Subcutaneous abdominal adipose tissue (tissue), 5 donors: ENCODE data around the gene PHF21A.

Source experiments
- H3K27ac ChIP-seq: one replicate; pipeline ENCODE4 v1.7.0; 2013; ENCODE audit warnings: low read depth, mild to moderate bottlenecking, inconsistent platforms, low read length, moderate library complexity
- H3K27me3 ChIP-seq, 5 donors: one replicate each; pipeline ENCODE4 v1.7.0; 2013; ENCODE audit warnings: low read length in 5 of 5, inconsistent platforms in 1 of 5; ENCODE audit not compliant: control insufficient read depth in 5 of 5, insufficient read depth in 4 of 5
- H3K36me3 ChIP-seq, 5 donors: one replicate each; pipeline ENCODE4 v1.7.0; 2013; ENCODE audit warnings: low read length in 5 of 5; ENCODE audit not compliant: control insufficient read depth in 5 of 5, insufficient read depth in 5 of 5
- H3K4me1 ChIP-seq, 5 donors: one replicate each; pipeline ENCODE4 v1.7.0; 2013; ENCODE audit warnings: low read length in 5 of 5, mild to moderate bottlenecking in 3 of 5, moderate library complexity in 1 of 5; ENCODE audit not compliant: control insufficient read depth in 5 of 5, insufficient read depth in 5 of 5
- H3K4me3 ChIP-seq, 5 donors: one replicate each; pipeline ENCODE4 v1.7.0; 2013; ENCODE audit warnings: low read length in 5 of 5, low read depth in 1 of 5
- H3K9ac ChIP-seq, 5 donors: one replicate each; pipeline ENCODE4 v1.7.0; 2013; ENCODE audit warnings: low read length in 5 of 5, mild to moderate bottlenecking in 4 of 5, moderate library complexity in 3 of 5
- H3K9me3 ChIP-seq, 5 donors: one replicate each; pipeline ENCODE4 v1.7.0; 2013; ENCODE audit warnings: low read length in 5 of 5; ENCODE audit not compliant: control insufficient read depth in 5 of 5
- donor health status: healthy.
- donor health status: healthy.
- donor health status: healthy.
- donor health status: healthy.
- donor health status: healthy.

Gene PHF21A

DNA sequence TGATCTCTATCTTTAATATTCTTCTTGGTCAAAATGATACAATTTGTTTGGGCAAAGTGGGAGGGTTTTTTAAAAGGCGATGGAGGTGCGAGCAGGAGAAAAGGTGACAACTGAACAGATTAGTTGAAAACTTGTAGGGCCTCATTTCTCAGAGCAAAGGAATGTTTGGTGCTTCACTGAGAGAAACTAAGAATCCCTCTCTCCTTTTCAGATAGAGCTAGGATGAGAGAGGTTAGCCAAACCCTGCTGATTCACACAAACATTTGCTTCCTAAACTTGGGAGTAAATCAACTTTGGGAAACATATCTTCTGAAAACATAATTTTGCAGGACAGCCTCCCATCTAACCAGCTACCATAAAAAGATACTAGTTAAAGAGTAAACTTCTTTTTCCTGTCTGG lies 57.0 kb downstream of the PHF21A start:
- Histone ChIP-seq H3K4me1 (no peaks in the 10 kb centered on the region), H3K27ac (no peak overlapping the region), H3K9ac (no peak overlapping the region), H3K9me3 (no peaks in the 10 kb centered on the region), H3K27me3 (no peaks in the 10 kb centered on the region), H3K36me3 (peaks cover 3 to 24% (median 9%) of the 10 kb centered on the region in 5 donors), H3K4me3 (no peak overlapping the region)

DNA sequence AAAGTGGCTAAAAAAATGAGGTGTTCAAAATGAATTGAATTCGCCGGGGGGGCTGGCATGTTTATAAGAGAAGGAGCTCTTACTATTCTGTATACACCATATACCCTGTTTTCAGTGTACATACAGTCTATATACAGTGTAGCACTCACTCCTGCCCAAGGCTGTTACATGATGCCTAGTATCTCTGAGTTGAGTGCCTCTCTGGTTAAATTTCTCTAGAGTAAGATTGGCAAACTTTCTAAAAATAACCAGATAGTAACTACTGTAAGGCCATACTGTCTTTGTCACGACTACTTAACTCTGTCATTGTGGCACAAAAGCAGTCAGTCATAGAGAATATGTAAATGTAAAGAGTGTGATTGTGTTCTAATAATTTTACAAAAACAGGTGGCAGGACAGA lies 58.1 kb downstream of the PHF21A start:
- no peak overlapping the region for H3K4me3 ChIP-seq
- no peaks in the 10 kb centered on the region for H3K27me3 ChIP-seq
- H3K9me3 ChIP-seq, result no peaks in the 10 kb centered on the region
- H3K36me3 ChIP-seq, result peaks cover 0 to 23% (median 5%) of the 10 kb centered on the region in 5 donors
- H3K9ac ChIP-seq, result no peak overlapping the region
- no peak overlapping the region for H3K27ac ChIP-seq
- H3K4me1 ChIP-seq, result no peaks in the 10 kb centered on the region

DNA sequence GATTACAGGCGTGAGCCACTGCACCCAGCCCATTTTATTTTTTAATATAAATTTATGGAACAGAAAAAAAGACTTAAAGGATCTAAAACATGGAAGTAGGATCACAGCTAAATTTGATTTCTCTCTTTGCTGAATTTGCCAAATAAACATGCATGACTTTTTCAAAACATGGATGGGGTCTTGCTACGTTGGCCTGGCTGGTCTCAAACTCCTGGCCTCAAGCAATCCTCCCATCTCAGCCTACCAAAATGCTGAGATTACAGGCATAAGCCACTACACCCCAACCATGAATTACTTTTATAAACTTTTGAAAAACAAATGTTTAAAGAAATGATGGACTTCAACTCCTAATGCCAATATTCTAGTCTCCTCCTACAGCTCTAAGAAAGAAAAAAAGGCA lies 61.2 kb downstream of the PHF21A start:
- H3K27ac ChIP-seq, result no peak overlapping the region
- peaks cover 0 to 5% (median 0%) of the 10 kb centered on the region in 5 donors for H3K36me3 ChIP-seq
- H3K4me1 ChIP-seq, result no peaks in the 10 kb centered on the region
- H3K9me3 ChIP-seq, result no peaks in the 10 kb centered on the region
- H3K9ac ChIP-seq, result no peak overlapping the region
- H3K27me3 ChIP-seq, result no peaks in the 10 kb centered on the region
- H3K4me3 ChIP-seq, result no peak overlapping the region

DNA sequence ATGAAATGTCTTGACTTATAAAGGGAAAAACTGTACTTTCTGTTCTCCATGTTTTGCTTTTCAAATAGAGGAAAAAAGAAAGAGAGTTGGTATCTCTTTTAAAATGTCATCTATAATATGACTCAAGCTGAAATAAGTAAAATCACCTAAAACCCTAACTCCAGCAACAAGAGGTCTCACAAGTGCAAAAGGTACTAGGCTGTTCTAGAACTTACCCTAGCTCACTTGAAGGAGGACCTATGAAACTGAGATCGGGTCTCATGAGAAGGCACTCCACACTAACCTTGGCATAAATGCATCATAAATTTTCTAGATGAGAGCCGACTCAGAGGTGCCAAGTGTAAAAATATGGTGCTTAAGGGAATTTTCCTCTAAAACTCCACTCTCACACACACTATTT lies 63.8 kb downstream of the PHF21A start:
- Histone ChIP-seq H3K9me3 (no peaks in the 10 kb centered on the region), H3K36me3 (peaks cover 0 to 6% (median 0%) of the 10 kb centered on the region in 5 donors), H3K27ac (no peak overlapping the region), H3K27me3 (no peaks in the 10 kb centered on the region), H3K4me3 (no peak overlapping the region), H3K9ac (no peak overlapping the region), H3K4me1 (no peaks in the 10 kb centered on the region)

DNA sequence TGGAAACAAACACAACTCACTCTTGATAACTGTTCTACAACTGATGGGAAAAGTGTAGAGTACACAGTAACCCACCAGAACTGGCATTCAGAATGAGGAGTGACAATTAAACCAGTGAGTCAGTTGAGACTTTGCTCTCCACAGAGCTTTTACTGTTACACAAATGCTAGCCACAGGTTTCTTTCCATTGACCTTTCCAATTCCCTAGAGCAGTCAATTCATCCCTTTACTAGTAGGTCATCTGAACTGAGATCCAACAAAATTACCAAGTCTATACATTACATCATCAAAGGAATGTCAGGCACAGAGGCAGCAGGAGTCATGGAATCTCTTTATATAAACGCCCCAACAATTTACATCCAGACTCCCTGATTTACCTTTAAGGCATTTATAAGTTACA lies 65.9 kb downstream of the PHF21A start:
- H3K9ac ChIP-seq, result no peak overlapping the region
- peaks cover 0 to 6% (median 4%) of the 10 kb centered on the region in 5 donors for H3K4me1 ChIP-seq
- H3K36me3 ChIP-seq, result peaks cover 0 to 6% (median 0%) of the 10 kb centered on the region in 5 donors

DNA sequence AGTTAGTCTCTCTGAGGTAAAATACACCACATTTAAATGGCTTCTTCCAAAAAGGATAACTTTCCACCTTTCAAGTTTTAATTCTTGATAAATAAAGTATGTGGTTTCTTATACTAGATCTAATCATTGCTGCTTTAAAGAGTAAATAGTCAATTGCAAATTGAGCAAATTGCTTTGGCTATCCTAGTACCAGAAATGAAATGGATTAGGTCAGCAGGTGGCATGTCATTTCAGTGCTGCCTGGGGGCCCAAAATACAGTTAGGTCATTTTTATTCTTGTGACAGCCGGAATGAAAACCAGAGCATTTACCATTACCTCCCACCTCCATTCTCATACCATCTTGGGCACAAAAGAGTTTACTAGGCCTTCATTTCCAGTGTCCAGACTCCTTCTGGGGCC lies 70.2 kb downstream of the PHF21A start:
- no peak overlapping the region for H3K9ac ChIP-seq
- no peaks in the 10 kb centered on the region for H3K27me3 ChIP-seq
- peaks cover 0 to 18% (median 15%) of the 10 kb centered on the region in 5 donors for H3K4me1 ChIP-seq
- no peaks in the 10 kb centered on the region for H3K9me3 ChIP-seq
- H3K4me3 ChIP-seq, result no peak overlapping the region
- H3K36me3 ChIP-seq, result peaks cover 0 to 6% (median 0%) of the 10 kb centered on the region in 5 donors
- no peak overlapping the region for H3K27ac ChIP-seq

More for the DNA sequence above, 65.9 kb downstream of the PHF21A start:
- no peak overlapping the region for H3K27ac ChIP-seq
- H3K4me3 ChIP-seq, result no peak overlapping the region
- no peaks in the 10 kb centered on the region for H3K27me3 ChIP-seq
- no peaks in the 10 kb centered on the region for H3K9me3 ChIP-seq

DNA sequence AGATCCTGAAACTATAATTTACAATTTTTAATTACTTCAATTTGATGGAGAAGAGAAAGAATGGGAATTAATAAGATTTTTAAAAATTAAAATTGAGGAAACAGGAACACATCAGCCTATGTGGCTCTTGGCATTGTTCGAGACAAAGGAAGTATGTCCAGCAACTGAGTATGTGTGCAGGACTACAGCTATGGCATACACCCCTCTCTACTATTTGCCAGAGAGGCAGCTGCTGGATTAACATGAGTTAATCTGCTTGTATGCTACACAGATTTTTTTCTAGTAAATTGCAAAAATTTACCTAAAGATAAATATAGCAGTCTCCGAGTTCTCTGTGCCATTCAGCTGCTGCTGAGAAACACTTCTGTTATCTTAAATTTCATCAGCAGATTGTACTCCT lies 70.6 kb downstream of the PHF21A start:
- Histone ChIP-seq H3K4me1 (peaks cover 0 to 18% (median 15%) of the 10 kb centered on the region in 5 donors), H3K27ac (peak overlapping the region; percentile 28), H3K9ac (no peak overlapping the region)

DNA sequence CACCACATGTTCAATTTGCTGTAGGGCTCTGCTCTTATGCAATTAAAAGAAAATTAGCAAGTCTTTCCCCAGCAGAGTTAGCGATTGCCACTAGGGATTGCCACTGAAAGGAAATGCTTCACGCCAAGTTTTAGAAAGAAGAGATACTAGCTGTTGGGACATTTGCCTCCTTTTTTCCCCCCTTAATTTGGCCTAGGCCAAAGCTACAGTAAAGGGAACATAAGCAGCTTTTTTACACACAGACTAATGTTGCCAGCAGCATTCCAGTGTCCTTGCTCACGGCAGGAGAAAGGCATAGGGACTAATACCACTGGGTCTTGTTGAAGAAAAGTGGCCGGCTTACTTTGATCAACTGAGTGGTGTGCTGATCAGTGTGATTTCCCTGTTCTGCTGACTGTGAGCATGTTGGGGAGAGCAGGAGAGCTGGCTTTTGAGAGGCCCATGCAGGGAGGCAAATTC lies 71.2 kb downstream of the PHF21A start:
- Histone ChIP-seq H3K36me3 (peaks cover 0 to 6% (median 0%) of the 10 kb centered on the region in 5 donors), H3K9me3 (no peaks in the 10 kb centered on the region), H3K4me3 (no peak overlapping the region), H3K9ac (peak overlapping the region in 2 of 5 donors; percentile 19), H3K4me1 (peaks cover 0 to 18% (median 15%) of the 10 kb centered on the region in 5 donors), H3K27me3 (no peaks in the 10 kb centered on the region), H3K27ac (peak overlapping the region; percentile 28)

More for the DNA sequence above, 70.6 kb downstream of the PHF21A start:
- no peaks in the 10 kb centered on the region for H3K9me3 ChIP-seq
- no peak overlapping the region for H3K4me3 ChIP-seq
- peaks cover 0 to 6% (median 0%) of the 10 kb centered on the region in 5 donors for H3K36me3 ChIP-seq
- no peaks in the 10 kb centered on the region for H3K27me3 ChIP-seq

DNA sequence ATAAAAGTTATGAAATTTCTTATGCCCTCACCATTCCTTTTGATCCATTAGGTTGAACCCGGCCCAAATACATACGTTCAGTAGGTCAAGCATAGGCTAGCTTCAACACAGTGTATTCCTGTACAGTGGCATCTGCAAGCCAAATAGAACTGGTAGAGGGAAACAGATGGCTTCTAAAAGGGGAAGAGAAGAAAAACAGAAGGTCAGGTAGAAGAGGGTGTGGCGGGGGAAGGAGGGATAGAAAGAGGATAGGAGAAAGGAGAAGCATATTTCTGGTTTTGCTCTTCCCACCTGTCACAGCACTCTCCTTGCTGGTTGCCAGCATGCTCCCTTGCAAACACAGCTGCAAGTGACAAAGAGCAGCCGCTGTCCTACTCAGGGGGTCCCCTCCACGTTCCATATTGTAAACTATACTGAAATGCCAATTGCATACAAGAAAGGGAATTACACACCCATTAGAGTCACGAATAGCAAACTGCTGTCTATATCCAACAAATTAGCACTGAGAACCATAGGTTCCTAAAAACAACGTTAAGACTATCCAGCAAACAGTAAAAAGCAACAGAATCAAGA lies 71.8 kb downstream of the PHF21A start:
- Histone ChIP-seq H3K4me3 (no peak overlapping the region), H3K36me3 (peaks cover 0 to 3% (median 0%) of the 10 kb centered on the region in 5 donors), H3K4me1 (peaks cover 0 to 18% (median 15%) of the 10 kb centered on the region in 5 donors), H3K9ac (peak overlapping the region in 1 of 5 donors; percentile 19), H3K27ac (no peak overlapping the region), H3K9me3 (no peaks in the 10 kb centered on the region), H3K27me3 (no peaks in the 10 kb centered on the region)

DNA sequence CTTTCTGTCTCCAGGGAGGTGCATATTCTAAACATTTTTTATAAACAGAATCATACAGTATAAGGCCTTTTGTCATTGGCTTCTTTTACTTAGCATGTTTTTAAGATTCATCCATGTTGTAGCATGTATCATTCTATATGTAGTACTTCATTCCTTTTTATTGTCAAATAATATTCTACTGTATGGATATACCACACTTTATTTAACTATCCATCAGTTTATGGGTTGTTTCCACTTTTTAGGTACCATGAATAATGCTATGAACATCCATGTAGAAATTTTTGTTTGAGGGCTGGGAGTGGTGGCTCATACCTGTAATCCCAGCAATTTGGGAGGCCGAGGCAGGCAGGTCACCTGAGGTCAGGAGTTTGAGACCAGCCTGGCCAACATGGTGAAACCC lies 73.1 kb downstream of the PHF21A start:
- H3K4me1 ChIP-seq, result peaks cover 0 to 18% (median 15%) of the 10 kb centered on the region in 5 donors
- no peak overlapping the region for H3K9ac ChIP-seq
- no peak overlapping the region for H3K27ac ChIP-seq
- no peaks in the 10 kb centered on the region for H3K9me3 ChIP-seq
- no peak overlapping the region for H3K4me3 ChIP-seq
- H3K27me3 ChIP-seq, result no peaks in the 10 kb centered on the region
- H3K36me3 ChIP-seq, result peaks cover 0 to 2% (median 0%) of the 10 kb centered on the region in 5 donors
